GM12878 (cell line): ENCODE data around the gene BMF. TPM values are rescaled to one million over a fixed set of nuclear protein-coding genes. Genes with fewer than 3 reads are reported as not detected.

ENCODE experiments used
- ATF7 ChIP-seq: fragments of 450-650 bp; IDR thresholded peaks from 2 replicates; pipeline ENCODE4 v1.6.1; 2016; ENCODE audit warnings: low read depth, mild to moderate bottlenecking
- BHLHE40 ChIP-seq, 2 experiments: fragments of 450-650 bp in 1 of 2; IDR thresholded peaks; 2 replicates each; pipeline ENCODE4 v1.6.1; 2011 to 2017; ENCODE audit warnings: low read depth in 2 of 2, borderline replicate concordance in 1 of 2, improper control_type of control experiment in 1 of 2, low read length in 1 of 2, mild to moderate bottlenecking in 1 of 2
- CEBPB ChIP-seq, 2 experiments: fragments of 150-350 bp in 1 of 2; IDR thresholded peaks; 2 replicates each; pipeline ENCODE4 v1.6.1; 2012 to 2014; ENCODE audit warnings: low read depth in 2 of 2, low read length in 2 of 2, borderline replicate concordance in 1 of 2, inconsistent platforms in 1 of 2
- DPF2 ChIP-seq: fragments of 450-650 bp; IDR thresholded peaks from 2 replicates; pipeline ENCODE4 v1.6.1; 2017; ENCODE audit warnings: mild to moderate bottlenecking
- ELK1 ChIP-seq: IDR thresholded peaks from 2 replicates; pipeline ENCODE4 v1.6.1; 2012; ENCODE audit warnings: low read depth, low read length, improper control_type of control experiment
- ESRRA ChIP-seq: IDR thresholded peaks from 2 replicates; pipeline ENCODE4 v1.6.1; 2012; ENCODE audit warnings: mild to moderate bottlenecking, low read length, improper control_type of control experiment
- HSF1 ChIP-seq: fragments of 150-350 bp; IDR thresholded peaks from 2 replicates; pipeline ENCODE4 v1.6.1; 2014; ENCODE audit warnings: mild to moderate bottlenecking, low read depth, low read length
- MTA2 ChIP-seq: fragments of 450-650 bp; IDR thresholded peaks from 2 replicates; pipeline ENCODE4 v1.6.1; 2016; ENCODE audit warnings: low read depth, mild to moderate bottlenecking, moderate library complexity
- NBN ChIP-seq: fragments of 450-650 bp; IDR thresholded peaks from 2 replicates; pipeline ENCODE4 v1.6.1; 2016
- NKRF ChIP-seq: fragments of 450-650 bp; conservative IDR thresholded peaks from 2 replicates; pipeline ENCODE4 v1.6.1; 2017; ENCODE audit warnings: mild to moderate bottlenecking, moderate library complexity
- RUNX3 ChIP-seq: IDR thresholded peaks from 2 replicates; pipeline ENCODE4 v1.6.1; 2012; ENCODE audit warnings: low read length, inconsistent platforms
- SKIL ChIP-seq: fragments of 450-650 bp; IDR thresholded peaks from 2 replicates; pipeline ENCODE4 v1.6.1; 2017; ENCODE audit warnings: mild to moderate bottlenecking, low read depth, inconsistent platforms; ENCODE audit not compliant: poor library complexity, severe bottlenecking
- STAT3 ChIP-seq: IDR thresholded peaks from 2 replicates; pipeline ENCODE4 v1.6.1; 2011; ENCODE audit warnings: low read depth, low read length, improper control_type of control experiment
- USF2 ChIP-seq: IDR thresholded peaks from 2 replicates; pipeline ENCODE4 v1.6.1; 2011; ENCODE audit warnings: low read depth, low read length, improper control_type of control experiment, borderline replicate concordance
- YBX1 ChIP-seq: fragments of 450-650 bp; IDR thresholded peaks from 2 replicates; pipeline ENCODE4 v1.6.1; 2016; ENCODE audit warnings: antibody characterized with exemption
- polyA plus RNA-seq, 11 experiments: library from polyadenylated mRNA; depleted of rRNA in 4 of 11; unstranded in 6 of 11; stranded (reverse) in 5 of 11; fragments of >200 nt; fragmentation: Nextera tagmentation in 4 of 11; fragmentation: Illumina TruSeq in 1 of 11; extraction: Ambion mirVana in 4 of 11; extraction: Trizol in 1 of 11; gene quantifications; 1 replicate in 1 of 11; 2 replicates in 10 of 11; pipeline versions ENCODE4 v1.2.1 to v1.2.3, GENCODE V29; 2011 to 2016; ENCODE audit warnings: inconsistent platforms in 2 of 11, missing spikeins in 2 of 11, low read depth in 1 of 11
- total RNA-seq, 4 experiments: library from RNA; depleted of rRNA in 3 of 4; stranded (reverse); fragments of >200 nt in 3 of 4; fragmentation: Illumina TruSeq in 1 of 4; extraction: Trizol in 1 of 4; gene quantifications; 2 replicates each; pipeline versions ENCODE4 v1.2.1 to v1.2.3, GENCODE V29; 2013 to 2021
- TF ChIP-seq, protein P1 (sequence below): fragments of 450-650 bp; IDR thresholded peaks from 2 replicates; pipeline ENCODE4 v1.6.1; 2017; ENCODE audit warnings: antibody characterized with exemption, mild to moderate bottlenecking, moderate library complexity
- TF ChIP-seq, protein P2 (sequence below): IDR thresholded peaks from 2 replicates; pipeline ENCODE4 v1.6.1; 2012; ENCODE audit warnings: low read depth, low read length, improper control_type of control experiment

The BMF gene
- total and polyA plus RNA-seq, 10 of the 15 experiments (the other 5 are each of a cell fraction or from before 2014, with no cell fraction given): 0.82 to 34.9 (median 16.9) TPM

- peak; percentile 46 for TF ChIP-seq MTA2
- TF ChIP-seq, protein P1, sequence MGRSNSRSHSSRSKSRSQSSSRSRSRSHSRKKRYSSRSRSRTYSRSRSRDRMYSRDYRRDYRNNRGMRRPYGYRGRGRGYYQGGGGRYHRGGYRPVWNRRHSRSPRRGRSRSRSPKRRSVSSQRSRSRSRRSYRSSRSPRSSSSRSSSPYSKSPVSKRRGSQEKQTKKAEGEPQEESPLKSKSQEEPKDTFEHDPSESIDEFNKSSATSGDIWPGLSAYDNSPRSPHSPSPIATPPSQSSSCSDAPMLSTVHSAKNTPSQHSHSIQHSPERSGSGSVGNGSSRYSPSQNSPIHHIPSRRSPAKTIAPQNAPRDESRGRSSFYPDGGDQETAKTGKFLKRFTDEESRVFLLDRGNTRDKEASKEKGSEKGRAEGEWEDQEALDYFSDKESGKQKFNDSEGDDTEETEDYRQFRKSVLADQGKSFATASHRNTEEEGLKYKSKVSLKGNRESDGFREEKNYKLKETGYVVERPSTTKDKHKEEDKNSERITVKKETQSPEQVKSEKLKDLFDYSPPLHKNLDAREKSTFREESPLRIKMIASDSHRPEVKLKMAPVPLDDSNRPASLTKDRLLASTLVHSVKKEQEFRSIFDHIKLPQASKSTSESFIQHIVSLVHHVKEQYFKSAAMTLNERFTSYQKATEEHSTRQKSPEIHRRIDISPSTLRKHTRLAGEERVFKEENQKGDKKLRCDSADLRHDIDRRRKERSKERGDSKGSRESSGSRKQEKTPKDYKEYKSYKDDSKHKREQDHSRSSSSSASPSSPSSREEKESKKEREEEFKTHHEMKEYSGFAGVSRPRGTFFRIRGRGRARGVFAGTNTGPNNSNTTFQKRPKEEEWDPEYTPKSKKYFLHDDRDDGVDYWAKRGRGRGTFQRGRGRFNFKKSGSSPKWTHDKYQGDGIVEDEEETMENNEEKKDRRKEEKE: no peak
- TF ChIP-seq ESRRA: no peak
- no peak for TF ChIP-seq YBX1
- no peak; the same call in 1 of the 2 replicates for TF ChIP-seq STAT3
- no peak for TF ChIP-seq CEBPB (IDR thresholded peaks at IDR 0.05; ENCODE audit: borderline replicate concordance in 1 of 2, low read depth in 2 of 2, low read length in 2 of 2)
- TF ChIP-seq NBN: peak; percentile 73; the same call in 1 of the 2 replicates
- TF ChIP-seq, protein P2, sequence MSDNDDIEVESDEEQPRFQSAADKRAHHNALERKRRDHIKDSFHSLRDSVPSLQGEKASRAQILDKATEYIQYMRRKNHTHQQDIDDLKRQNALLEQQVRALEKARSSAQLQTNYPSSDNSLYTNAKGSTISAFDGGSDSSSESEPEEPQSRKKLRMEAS: no peak
- no peak for TF ChIP-seq NKRF
- peak; percentile 26 for TF ChIP-seq SKIL
- TF ChIP-seq HSF1: no peak
- no peak for TF ChIP-seq ELK1
- TF ChIP-seq ATF7: peak; percentile 40; the same call in 1 of the 2 replicates
- TF ChIP-seq DPF2: peak; percentile 80
- TF ChIP-seq RUNX3: no peak
- peak; percentile 40 to 75; a peak in 3 of 4 replicates for TF ChIP-seq BHLHE40 (IDR thresholded peaks at IDR 0.05; ENCODE audit: borderline replicate concordance in 1 of 2, low read depth in 2 of 2, low read length in 1 of 2)
- TF ChIP-seq USF2: no peak; the same call in 1 of the 2 replicates
Observed at GRCh38 chr15:40047415-40048210, 61.1 kb downstream of the BMF start (continued).
